ENCODE measurements around the gene CSH2.
"Not testable (repeated sequence)": the region's sequence is repeated elsewhere in the genome, so short reads cannot be mapped to it uniquely, and the experiment has no call there.

Gene CSH2

DNA sequence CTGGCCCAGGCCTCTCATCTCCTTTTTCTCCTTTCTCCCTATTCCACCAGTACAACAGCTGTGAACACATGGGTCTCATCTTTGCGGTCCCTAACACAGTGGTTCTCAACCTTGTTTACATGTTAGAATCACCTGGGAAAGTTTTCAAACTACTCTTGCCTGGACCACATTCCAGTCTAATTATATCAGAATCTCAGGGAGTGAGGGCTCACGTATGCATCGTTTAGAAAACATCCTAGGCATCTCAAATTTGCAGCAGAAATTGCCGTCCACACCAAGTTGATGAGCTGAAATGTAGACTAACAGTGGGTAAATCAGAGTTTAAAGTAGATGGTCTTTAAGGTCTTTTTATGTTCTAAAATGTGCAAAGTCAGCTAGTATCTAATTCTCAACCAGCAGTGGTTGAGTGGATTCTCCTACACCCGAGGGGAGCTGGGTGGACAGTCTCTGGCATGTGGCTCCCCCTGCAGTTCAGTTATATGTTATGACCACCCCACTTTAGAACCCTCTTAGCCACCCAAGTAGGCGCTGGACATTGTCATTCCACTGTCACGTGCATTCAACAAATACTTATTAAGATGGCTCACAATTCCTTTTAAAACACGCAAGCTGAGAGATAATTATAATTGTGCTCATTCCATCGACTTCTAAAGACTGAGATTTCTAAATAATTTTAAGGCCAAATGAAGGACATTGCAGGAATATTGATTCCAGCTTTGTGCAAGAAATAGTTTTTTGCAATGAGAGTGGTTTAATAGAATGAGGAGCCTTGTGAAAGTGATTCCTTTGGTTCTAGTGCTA, 3.8 kb downstream of the CSH2 start:
- TF ChIP-seq, protein P1, sequence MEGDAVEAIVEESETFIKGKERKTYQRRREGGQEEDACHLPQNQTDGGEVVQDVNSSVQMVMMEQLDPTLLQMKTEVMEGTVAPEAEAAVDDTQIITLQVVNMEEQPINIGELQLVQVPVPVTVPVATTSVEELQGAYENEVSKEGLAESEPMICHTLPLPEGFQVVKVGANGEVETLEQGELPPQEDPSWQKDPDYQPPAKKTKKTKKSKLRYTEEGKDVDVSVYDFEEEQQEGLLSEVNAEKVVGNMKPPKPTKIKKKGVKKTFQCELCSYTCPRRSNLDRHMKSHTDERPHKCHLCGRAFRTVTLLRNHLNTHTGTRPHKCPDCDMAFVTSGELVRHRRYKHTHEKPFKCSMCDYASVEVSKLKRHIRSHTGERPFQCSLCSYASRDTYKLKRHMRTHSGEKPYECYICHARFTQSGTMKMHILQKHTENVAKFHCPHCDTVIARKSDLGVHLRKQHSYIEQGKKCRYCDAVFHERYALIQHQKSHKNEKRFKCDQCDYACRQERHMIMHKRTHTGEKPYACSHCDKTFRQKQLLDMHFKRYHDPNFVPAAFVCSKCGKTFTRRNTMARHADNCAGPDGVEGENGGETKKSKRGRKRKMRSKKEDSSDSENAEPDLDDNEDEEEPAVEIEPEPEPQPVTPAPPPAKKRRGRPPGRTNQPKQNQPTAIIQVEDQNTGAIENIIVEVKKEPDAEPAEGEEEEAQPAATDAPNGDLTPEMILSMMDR (IDR thresholded peaks at IDR 0.05; ENCODE audit: low read depth, low read length): peak; percentile 8
- not testable (repeated sequence) for DNase-seq (ENCODE audit: extremely low read depth, low read depth)

DNA sequence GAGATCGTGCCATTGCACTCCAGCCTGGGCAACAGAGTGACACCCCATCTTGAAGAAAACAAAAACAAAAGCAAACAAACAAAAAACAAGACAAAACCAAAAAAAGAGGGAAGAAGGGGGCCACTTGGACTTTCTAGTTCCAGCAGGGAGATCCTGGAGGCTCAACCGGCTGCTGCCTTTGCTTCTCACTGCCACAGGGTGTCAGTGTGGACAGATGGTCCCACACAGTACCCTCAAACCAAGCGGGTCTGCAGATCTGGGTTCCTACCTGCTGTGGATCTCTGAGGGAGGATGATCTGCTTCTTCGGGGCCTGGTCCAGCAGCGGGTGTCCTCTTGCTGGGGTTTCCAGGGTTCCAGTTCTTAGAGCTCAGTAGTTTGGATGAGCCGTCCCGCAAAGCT, 6.9 kb downstream of the CSH2 start:
- not testable (repeated sequence) for DNase-seq (ENCODE audit: extremely low read depth, low read depth)
- TF ChIP-seq, protein P1 (IDR thresholded peaks at IDR 0.05; ENCODE audit: low read depth, low read length): peak; percentile 5

DNA sequence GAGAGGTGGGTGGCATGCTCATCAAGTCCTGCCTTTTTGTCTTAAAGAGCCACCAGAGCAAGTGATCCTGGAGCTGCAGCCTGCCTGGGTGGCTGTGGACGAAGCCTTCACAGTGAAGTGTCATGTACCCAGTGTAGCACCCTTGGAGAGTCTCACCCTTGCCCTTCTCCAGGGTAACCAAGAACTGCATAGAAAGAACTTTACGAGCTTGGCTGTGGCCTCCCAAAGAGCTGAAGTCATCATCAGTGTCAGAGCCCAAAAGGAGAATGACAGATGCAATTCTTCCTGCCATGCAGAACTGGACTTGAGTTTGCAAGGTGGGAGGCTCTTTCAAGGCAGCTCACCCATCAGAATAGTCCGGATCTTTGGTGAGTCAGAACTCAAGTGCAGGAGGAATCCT, 14.2 kb downstream of the CSH2 start:
- no peak for DNase-seq (ENCODE audit: extremely low read depth, low read depth)
- TF ChIP-seq, protein P1 (IDR thresholded peaks at IDR 0.05; ENCODE audit: low read depth, low read length): no peak

DNA sequence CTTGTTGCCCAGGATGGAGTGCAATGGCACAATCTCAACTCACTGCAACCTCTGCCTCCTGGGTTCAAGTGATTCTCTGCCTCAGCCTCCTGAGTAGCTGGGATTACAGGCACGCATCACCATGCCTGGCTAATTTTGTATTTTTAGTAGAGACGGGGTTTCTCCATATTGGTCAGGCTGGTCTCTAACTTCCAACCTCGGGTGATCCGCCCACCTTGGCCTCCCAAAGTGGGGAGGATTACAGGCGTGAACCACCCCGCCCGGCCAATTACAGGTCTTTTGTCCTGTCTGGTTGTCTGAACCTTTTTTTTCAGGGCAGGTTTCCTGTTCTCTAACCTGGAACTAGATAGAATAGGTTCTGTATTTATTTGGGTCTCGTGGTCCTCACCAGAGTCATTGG, 17.1 kb downstream of the CSH2 start:
- DNase-seq (ENCODE audit: extremely low read depth, low read depth): not testable (repeated sequence)

DNA sequence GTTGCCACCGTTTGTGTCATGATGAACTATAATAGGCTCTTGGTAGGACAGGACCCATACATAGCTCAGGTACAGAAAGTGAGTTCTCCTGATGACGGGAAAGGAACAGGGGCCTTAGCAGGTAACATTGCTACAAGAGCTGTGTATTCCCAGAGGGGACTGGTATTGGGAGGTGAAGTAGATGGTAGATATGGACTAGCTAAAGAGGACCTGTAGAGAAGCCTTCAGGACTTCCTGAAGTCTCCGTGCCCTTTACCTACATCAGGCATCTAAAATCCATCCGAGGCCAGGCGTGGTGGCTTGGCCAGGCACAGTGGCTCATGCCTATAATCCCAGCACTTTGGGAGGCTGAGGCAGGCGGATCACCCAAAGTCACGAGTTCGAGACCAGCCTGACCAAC, 18.3 kb downstream of the CSH2 start:
- no peak for DNase-seq (ENCODE audit: extremely low read depth, low read depth)
- TF ChIP-seq, protein P1 (IDR thresholded peaks at IDR 0.05; ENCODE audit: low read depth, low read length): no peak

DNA sequence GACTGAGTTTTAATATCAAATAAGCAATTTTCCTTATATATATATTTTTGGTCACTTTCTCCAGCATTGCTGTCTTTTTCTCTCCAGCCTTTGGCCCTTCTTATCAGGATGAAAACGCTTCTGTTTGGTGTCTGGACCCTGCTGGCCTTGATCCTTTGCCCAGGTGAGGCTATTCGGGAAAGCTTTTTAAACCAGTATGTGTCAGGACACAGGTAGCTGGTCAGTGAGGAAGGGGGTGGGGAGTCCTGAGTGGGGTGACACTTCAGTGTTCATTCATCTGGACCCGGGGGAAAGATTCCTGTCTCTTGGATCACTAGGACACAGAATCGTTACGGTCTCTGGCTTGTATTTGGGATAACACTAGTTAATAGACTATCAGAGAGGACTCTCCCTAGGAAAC, 18.8 kb downstream of the CSH2 start:
- no peak for DNase-seq (ENCODE audit: extremely low read depth, low read depth)

DNA sequence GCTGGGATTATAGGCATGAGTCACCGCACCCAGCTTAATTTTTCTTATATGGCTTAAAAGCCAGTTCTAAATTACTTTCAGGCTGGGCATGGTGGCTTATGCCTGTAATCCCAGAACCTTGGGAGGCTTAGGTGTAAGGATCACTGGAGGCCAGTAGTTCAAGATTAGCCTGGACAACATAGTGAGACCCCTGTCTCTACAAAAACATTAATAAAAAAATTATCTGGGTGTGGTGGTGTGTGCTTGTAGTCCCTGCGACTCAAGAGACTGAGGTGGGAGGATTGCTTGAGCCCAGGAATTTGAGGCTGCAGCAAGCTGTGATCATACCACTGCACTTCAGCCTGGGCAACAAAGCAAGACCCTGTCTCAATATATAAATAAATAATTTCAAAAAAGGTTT, 20.2 kb downstream of the CSH2 start:
- DNase-seq (ENCODE audit: extremely low read depth, low read depth): no peak
- TF ChIP-seq, protein P1 (IDR thresholded peaks at IDR 0.05; ENCODE audit: low read depth, low read length): no peak

More for the DNA sequence above, 18.8 kb downstream of the CSH2 start:
- TF ChIP-seq, protein P1 (IDR thresholded peaks at IDR 0.05; ENCODE audit: low read depth, low read length): no peak

DNA sequence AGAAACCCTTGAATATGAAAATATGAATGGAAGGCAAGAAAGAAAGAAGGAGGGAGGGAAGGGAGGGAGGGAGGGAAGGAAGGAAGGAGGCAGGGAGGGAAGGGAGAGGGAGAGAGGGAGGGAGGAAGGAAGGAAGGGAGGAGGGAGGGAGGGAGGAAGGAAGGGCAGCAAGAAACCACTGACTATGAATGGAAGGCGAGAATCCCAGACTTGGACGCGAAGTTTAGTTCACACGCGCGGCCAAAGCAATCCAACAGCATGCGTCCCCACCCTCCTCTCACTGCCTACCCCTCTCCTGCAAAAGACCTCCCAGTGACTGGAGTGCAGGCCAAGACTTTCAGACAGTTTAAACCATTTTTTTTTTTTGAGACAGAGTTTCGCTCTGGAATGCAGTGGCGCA, 23.1 kb downstream of the CSH2 start:
- no peak for DNase-seq (ENCODE audit: extremely low read depth, low read depth)
- TF ChIP-seq, protein P1 (IDR thresholded peaks at IDR 0.05; ENCODE audit: low read depth, low read length): no peak
